Activated naive CD8-positive, alpha-beta T cell treated with anti-CD3 and anti-CD28 coated beads, Interleukin-2, amount 10 ng/mL, durations not matched to agents 7 days and 5 days (primary cell): Measurements from ENCODE around the gene ANGEL2. TPM values are rescaled to one million over a fixed set of nuclear protein-coding genes. Genes with fewer than 3 reads are reported as not detected.

ENCODE experiments used
- ATAC-seq: fragments of 150-1000 bp; cut with Tn5 transposase; one replicate; pipeline ENCODE4 v1.10.0; 2021; ENCODE audit warnings: low read depth, moderate library complexity
- POLR2A ChIA-PET: fragments of 350-600 bp; sonication (Branson Sonifier 250); formaldehyde crosslinking; loops from one replicate; lab custom pipeline; 2021; ENCODE audit warnings: antibody characterized with exemption; lab: Charles Lee
- DNase-seq: peaks from one replicate; pipeline ENCODE4 v3.0.0; 2021
- H3K27ac Mint-ChIP-seq: one replicate; pipeline ENCODE4 v1.8.0; 2022; ENCODE audit warnings: mild to moderate bottlenecking, mixed read lengths
- H3K27me3 Mint-ChIP-seq: one replicate; pipeline ENCODE4 v1.8.0; 2022; ENCODE audit warnings: mild to moderate bottlenecking, moderate library complexity, mixed read lengths
- H3K36me3 Mint-ChIP-seq: one replicate; pipeline ENCODE4 v1.8.0; 2021; ENCODE audit warnings: mild to moderate bottlenecking, mixed read lengths
- H3K4me1 Mint-ChIP-seq: one replicate; pipeline ENCODE4 v1.8.0; 2021; ENCODE audit warnings: mixed read lengths
- H3K4me3 Mint-ChIP-seq: one replicate; pipeline ENCODE4 v1.8.0; 2022; ENCODE audit warnings: mild to moderate bottlenecking, moderate library complexity, mixed read lengths
- H3K9me3 Mint-ChIP-seq: one replicate; pipeline ENCODE4 v1.8.0; 2021; ENCODE audit warnings: mixed read lengths
- total RNA-seq, 2 experiments: library from RNA; stranded (reverse); gene quantifications; one replicate each; pipeline ENCODE4 v1.2.3, GENCODE V29; 2021

Gene ANGEL2
- total RNA-seq, 2 experiments from 2014 or later: 59.9 to 63.8 TPM

DNA sequence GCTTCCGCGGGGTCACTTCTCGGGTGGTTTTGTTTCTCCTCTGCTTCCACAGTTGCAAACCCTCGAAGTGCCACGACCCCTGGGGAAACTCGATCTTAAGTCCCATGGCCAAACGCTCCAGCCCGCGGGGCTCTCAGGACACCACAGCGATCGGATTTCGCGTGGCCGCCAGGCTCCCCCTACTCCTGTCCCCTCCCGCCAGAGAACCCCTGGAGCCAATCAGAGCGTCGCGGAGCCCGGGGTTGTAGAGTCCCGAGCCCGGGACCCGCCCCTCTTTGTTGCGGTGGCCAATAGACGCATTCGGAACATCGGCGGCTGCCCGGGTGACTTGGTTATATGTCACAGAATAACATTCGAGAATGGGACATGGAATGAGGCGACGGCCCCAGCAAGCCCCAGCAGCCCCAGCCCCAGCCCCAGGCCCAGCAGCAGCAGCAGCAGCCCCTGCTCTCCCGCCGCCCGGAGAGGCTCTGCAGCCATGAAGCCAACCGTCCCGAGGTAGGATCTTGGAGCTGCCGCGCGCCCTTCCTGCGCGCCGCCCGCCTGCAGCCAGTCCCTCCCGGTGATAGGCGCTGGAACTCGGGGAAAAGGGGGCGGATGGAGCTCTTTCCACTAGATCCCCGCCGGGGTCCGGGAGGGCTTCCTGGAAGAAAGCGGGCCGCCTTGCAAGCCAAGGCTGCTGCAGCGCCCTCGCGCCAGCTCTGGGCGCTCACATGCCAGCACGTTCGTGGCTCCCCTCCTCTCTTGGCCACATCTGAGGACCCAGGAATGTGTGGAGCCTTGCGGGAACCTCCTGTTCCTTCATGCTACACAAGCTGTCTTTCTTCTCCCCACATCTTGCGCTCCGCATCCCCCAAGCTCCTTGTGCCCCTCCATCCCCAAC is 65.2 kb downstream of the ANGEL2 start, which contains the start of gene VASH2:
TSS of gene VASH2 (plus strand) at position 299 of the 883 bp plus-strand sequence. CDS start 1,002 bp downstream, outside the sequence.
- Mint-ChIP-seq H3K36me3 (no peaks in the 10 kb centered on the region), H3K27ac (no peak within 1 kb of the TSS), H3K4me1 (peaks cover 3% of the 10 kb centered on the region), H3K4me3 (peak within 1 kb of the TSS; percentile 82), H3K27me3 (peaks cover 61% of the 10 kb centered on the region), H3K9me3 (no peaks in the 10 kb centered on the region)
- DNase-seq (peak; percentile 63), ATAC-seq (peak; percentile 94)
- POLR2A ChIA-PET: no interaction called here

DNA sequence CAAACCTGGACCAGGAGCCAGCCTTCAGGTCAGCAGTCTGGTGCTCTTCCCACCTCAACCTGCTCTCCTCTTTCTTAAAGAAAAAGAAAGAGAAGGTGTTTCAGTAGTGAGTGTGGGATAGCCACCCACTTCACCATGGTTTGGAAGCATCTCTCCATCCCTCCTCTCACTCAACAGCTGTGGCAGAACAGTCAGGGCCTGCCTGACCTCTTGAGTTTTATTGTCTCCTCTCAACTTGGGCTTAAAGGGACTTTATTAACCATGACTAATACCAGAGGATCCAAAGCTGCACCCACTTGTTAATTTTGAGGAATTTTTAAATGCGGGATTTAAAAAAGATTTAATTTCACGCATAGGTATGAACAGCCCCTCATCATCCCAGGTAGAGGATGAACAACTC is 65.9 kb downstream of the ANGEL2 start:
- POLR2A ChIA-PET: no interaction called here
- DNase-seq (no peak), ATAC-seq (no peak)
- peak overlapping the region; percentile 82 for H3K4me3 Mint-ChIP-seq
- peaks cover 3% of the 10 kb centered on the region for H3K4me1 Mint-ChIP-seq
- H3K36me3 Mint-ChIP-seq: no peaks in the 10 kb centered on the region
- no peaks in the 10 kb centered on the region for H3K9me3 Mint-ChIP-seq
- H3K27me3 Mint-ChIP-seq: peaks cover 60% of the 10 kb centered on the region
- no peak overlapping the region for H3K27ac Mint-ChIP-seq

DNA sequence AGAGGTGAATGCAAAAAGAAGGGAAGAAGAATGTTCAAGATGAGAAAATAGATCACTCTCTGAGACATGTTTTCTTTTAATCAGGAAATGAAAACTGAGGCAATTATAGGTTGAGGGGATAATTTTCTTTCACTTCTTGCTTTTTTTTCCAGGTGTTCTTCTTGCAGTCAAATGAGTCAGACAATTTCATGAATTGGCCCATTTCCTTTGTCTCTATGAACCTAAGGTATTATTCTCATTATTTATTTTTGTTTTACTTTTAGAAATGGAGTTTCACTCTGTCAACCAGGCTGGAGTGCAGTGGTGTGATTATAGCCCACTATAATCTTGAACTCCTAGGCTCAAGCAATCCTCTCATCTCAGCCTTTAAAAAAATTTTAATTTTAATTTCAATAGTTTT is 68.8 kb downstream of the ANGEL2 start:
- Mint-ChIP-seq H3K4me1 (peaks cover 3% of the 10 kb centered on the region), H3K27ac (no peak overlapping the region), H3K36me3 (no peaks in the 10 kb centered on the region), H3K9me3 (no peaks in the 10 kb centered on the region), H3K27me3 (peaks cover 34% of the 10 kb centered on the region), H3K4me3 (no peak overlapping the region)
- ATAC-seq (no peak), DNase-seq (no peak)
- POLR2A ChIA-PET: no interaction called here

DNA sequence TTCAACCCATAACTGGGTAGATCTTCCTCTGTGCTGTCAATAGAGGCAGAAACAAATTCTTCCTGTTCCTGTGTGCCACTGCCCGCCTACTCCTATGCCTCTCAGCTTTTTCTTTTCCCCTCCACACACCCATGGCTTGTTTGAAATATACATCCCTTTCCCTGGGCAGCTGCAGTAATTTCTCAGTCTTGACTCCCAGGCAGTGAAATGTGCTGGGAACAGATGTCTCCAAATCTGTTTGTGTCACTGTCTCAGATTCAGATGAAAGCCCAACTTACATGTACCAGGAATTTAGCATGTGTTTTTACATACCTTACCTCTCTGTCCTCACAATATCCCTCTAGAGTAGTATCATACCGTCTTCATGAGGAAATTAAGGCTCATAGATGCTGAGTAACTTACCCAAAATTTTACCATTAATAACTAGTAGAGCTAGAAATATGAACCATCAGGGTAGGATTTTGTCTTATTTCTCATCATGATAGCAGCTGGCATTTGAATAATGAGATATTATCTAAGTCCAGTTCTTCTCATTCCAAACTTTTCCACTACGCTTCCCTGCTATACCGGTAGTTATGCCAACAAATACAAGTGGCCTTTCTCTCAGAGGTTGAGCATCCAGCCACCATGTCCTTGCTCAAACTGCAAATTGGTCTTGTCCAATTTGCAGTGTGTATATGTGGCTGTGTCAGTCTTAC is 70.1 kb downstream of the ANGEL2 start:
- no peaks in the 10 kb centered on the region for H3K9me3 Mint-ChIP-seq
- DNase-seq (no peak), ATAC-seq (no peak)
- POLR2A ChIA-PET: no interaction called here
- H3K4me3 Mint-ChIP-seq: no peak overlapping the region
- H3K27me3 Mint-ChIP-seq: peaks cover 27% of the 10 kb centered on the region
- H3K36me3 Mint-ChIP-seq: no peaks in the 10 kb centered on the region
- H3K27ac Mint-ChIP-seq: no peak overlapping the region
- H3K4me1 Mint-ChIP-seq: peaks cover 3% of the 10 kb centered on the region

DNA sequence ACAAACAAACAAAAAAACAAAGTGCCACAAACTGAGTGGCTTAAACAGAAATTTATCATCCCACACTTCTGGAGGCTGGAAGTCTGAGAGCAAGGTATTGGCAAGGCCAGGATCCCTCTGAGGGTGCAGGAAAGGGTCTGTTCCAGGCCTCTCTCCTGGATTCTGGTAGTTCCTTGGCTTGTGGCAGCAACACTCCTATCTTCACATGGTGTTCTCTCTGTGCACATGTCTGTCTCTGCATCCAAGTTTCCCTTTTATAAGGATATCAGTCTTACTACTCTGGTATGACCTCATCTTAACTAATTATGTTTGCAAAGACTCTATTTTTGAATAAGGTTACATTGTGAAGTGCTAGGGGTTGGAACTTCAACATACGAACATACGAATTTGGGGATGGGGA is 70.6 kb downstream of the ANGEL2 start:
- H3K36me3 Mint-ChIP-seq: no peaks in the 10 kb centered on the region
- DNase-seq: no peak
- no peak overlapping the region for H3K4me3 Mint-ChIP-seq
- no peak for ATAC-seq
- H3K27me3 Mint-ChIP-seq: peaks cover 22% of the 10 kb centered on the region
- H3K9me3 Mint-ChIP-seq: no peaks in the 10 kb centered on the region
- peaks cover under 1% of the 10 kb centered on the region for H3K4me1 Mint-ChIP-seq
- no peak overlapping the region for H3K27ac Mint-ChIP-seq
- POLR2A ChIA-PET: no interaction called here

- Mint-ChIP-seq H3K36me3 (no peaks in the 10 kb centered on the region), H3K27ac (no peak overlapping the region), H3K9me3 (no peaks in the 10 kb centered on the region), H3K27me3 (peaks cover 15% of the 10 kb centered on the region), H3K4me1 (no peaks in the 10 kb centered on the region), H3K4me3 (no peak overlapping the region)
- DNase-seq (no peak), ATAC-seq (no peak)
- POLR2A ChIA-PET: no interaction called here
Observed at GRCh38 chr1:212944229-212944901, 71.3 kb downstream of the ANGEL2 start.

DNA sequence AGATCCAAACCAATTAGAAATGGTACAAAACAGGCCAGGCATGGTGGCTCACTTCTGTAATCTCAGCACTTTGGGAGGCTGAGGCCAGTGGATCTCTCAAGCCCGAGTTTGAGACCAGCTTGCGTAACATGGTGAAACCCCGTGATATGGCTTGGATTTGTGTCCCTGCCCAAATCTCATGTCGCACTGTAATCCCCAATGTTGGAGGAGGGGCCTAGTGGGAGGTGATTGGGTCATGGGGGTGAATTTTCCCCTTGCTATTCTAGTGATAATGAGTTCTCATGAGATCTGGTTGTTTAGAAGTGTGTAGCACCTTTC is 72.3 kb downstream of the ANGEL2 start:
- no peaks in the 10 kb centered on the region for H3K36me3 Mint-ChIP-seq
- H3K4me1 Mint-ChIP-seq: no peaks in the 10 kb centered on the region
- DNase-seq: no peak
- no peak overlapping the region for H3K4me3 Mint-ChIP-seq
- POLR2A ChIA-PET: no interaction called here
- H3K27me3 Mint-ChIP-seq: peaks cover 6% of the 10 kb centered on the region
- H3K9me3 Mint-ChIP-seq: no peaks in the 10 kb centered on the region
- H3K27ac Mint-ChIP-seq: no peak overlapping the region
- no peak for ATAC-seq

DNA sequence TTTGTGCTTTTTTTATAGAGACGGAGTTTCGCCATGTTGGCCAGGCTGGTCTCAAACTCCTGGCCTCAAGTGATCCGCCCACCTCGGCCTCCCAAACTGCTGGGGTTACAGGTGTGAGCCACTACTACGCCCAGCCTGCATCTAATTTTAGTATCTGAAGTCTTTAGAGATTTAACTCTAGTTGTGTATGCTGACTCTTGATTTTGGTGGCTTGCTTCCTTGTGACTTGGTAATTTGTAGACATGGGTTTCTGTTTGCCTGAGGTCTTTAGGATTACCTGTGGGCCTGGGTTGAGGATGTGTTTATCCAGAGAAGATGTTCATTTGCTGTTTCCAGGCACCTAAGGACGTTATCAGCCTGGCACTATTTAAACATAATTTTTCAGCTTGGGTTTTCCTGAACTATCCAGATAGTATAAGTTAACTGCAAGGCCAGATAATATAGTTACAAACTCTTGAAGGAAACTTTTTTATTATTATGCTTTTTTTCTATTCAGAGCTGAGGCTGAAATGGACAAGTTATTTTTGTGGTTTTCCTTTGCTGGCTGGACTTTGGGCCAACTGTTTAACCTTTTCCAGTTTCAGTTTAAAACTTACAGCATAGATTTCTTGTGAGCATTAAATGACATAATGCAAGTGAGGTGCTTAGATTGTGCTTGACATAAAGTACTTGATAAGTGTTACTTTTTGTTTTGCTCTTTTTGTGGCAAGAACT is 72.8 kb downstream of the ANGEL2 start:
- ATAC-seq (no peak), DNase-seq (no peak)
- no peaks in the 10 kb centered on the region for H3K4me1 Mint-ChIP-seq
- POLR2A ChIA-PET: no interaction called here
- no peaks in the 10 kb centered on the region for H3K36me3 Mint-ChIP-seq
- H3K27me3 Mint-ChIP-seq: peaks cover 3% of the 10 kb centered on the region
- H3K27ac Mint-ChIP-seq: no peak overlapping the region
- H3K4me3 Mint-ChIP-seq: no peak overlapping the region
- H3K9me3 Mint-ChIP-seq: no peaks in the 10 kb centered on the region

Other genes starting within 250 kb of the ANGEL2 start
- 10 to 100 TPM; 38.1 to 38.2 TPM for gene NSL1, start 224.1 kb downstream of the ANGEL2 start, total RNA-seq
- 10 to 100 TPM; 13.9 to 18.6 TPM for gene TATDN3, start 224.0 kb downstream of the ANGEL2 start, total RNA-seq
- not detected for gene SPATA45, start 168.2 kb downstream of the ANGEL2 start, total RNA-seq
- gene FLVCR1, start 157.6 kb downstream of the ANGEL2 start, total RNA-seq: 10 to 100 TPM; 10.6 to 12.9 TPM
- gene VASH2, start 65.3 kb downstream of the ANGEL2 start, total RNA-seq: under 1 TPM in 1 of 2 experiments, not detected in 1; 0.08 TPM
- 10 to 100 TPM; 13.4 to 13.8 TPM for gene RPS6KC1, start 35.4 kb upstream of the ANGEL2 start, total RNA-seq